CD4-positive, alpha-beta T cell treated with Interleukin-17A for 1 hour (primary cell): Measurements from ENCODE around the gene TRABD2B.

Source experiments
- DNase-seq: peaks from one replicate; pipeline ENCODE4 v3.0.0-alpha.2; 2020

The TRABD2B gene

GRCh38 chr1:47712596-47713299 lies 284.4 kb downstream of the TRABD2B start:
- no peak for DNase-seq

- DNase-seq, result no peak
Observed at GRCh38 chr1:47711848-47712492, 285.2 kb downstream of the TRABD2B start.

- DNase-seq, result no peak
Observed at GRCh38 chr1:47711184-47711847, 285.9 kb downstream of the TRABD2B start.
